Activated naive CD8-positive, alpha-beta T cell (primary cell): ENCODE measurements around the gene EFHD1.
"Not testable (repeated sequence)": the region's sequence is repeated elsewhere in the genome, so short reads cannot be mapped to it uniquely, and the experiment has no call there.

Source experiments
- H3K27ac Mint-ChIP-seq: one replicate; pipeline ENCODE4 v1.8.0; 2021; ENCODE audit warnings: mixed read lengths
- H3K27me3 Mint-ChIP-seq: one replicate; pipeline ENCODE4 v1.8.0; 2021; ENCODE audit warnings: mixed read lengths
- H3K36me3 Mint-ChIP-seq: one replicate; pipeline ENCODE4 v1.8.0; 2021; ENCODE audit warnings: mixed read lengths
- H3K4me1 Mint-ChIP-seq: one replicate; pipeline ENCODE4 v1.8.0; 2021; ENCODE audit warnings: low read depth, mixed read lengths
- H3K4me3 Mint-ChIP-seq: one replicate; pipeline ENCODE4 v1.8.0; 2021; ENCODE audit warnings: mild to moderate bottlenecking, mixed read lengths
- H3K9me3 Mint-ChIP-seq: one replicate; pipeline ENCODE4 v1.8.0; 2021; ENCODE audit warnings: low read depth, mixed read lengths

Gene EFHD1

GRCh38 chr2:232653441-232653840, 20.0 kb downstream of the EFHD1 start:
- H3K36me3 Mint-ChIP-seq = no peaks in the 10 kb centered on the region
- H3K27me3 Mint-ChIP-seq = no peaks in the 10 kb centered on the region
- no peak overlapping the region for H3K27ac Mint-ChIP-seq
- H3K4me3 Mint-ChIP-seq = no peak overlapping the region
- no peaks in the 10 kb centered on the region for H3K4me1 Mint-ChIP-seq
- H3K9me3 Mint-ChIP-seq = no peaks in the 10 kb centered on the region

- Mint-ChIP-seq H3K9me3 (no peaks in the 10 kb centered on the region), H3K27ac (no peak overlapping the region), H3K4me1 (no peaks in the 10 kb centered on the region), H3K36me3 (no peaks in the 10 kb centered on the region), H3K4me3 (no peak overlapping the region), H3K27me3 (no peaks in the 10 kb centered on the region)
Measured at GRCh38 chr2:232655392-232655791, 22.0 kb downstream of the EFHD1 start.

- no peaks in the 10 kb centered on the region for H3K27me3 Mint-ChIP-seq
- H3K27ac Mint-ChIP-seq = no peak overlapping the region
- no peak overlapping the region for H3K4me3 Mint-ChIP-seq
Measured at GRCh38 chr2:232658217-232658785, 24.9 kb downstream of the EFHD1 start.

GRCh38 chr2:232659359-232659758, 26.0 kb downstream of the EFHD1 start:
- no peak overlapping the region for H3K27ac Mint-ChIP-seq
- H3K9me3 Mint-ChIP-seq = no peaks in the 10 kb centered on the region
- H3K27me3 Mint-ChIP-seq = no peaks in the 10 kb centered on the region
- no peak overlapping the region for H3K4me3 Mint-ChIP-seq
- no peaks in the 10 kb centered on the region for H3K36me3 Mint-ChIP-seq
- no peaks in the 10 kb centered on the region for H3K4me1 Mint-ChIP-seq

More at GRCh38 chr2:232658217-232658785, 24.9 kb downstream of the EFHD1 start:
- Mint-ChIP-seq H3K36me3 (no peaks in the 10 kb centered on the region), H3K9me3 (no peaks in the 10 kb centered on the region), H3K4me1 (no peaks in the 10 kb centered on the region)

- no peaks in the 10 kb centered on the region for H3K4me1 Mint-ChIP-seq
- H3K9me3 Mint-ChIP-seq = no peaks in the 10 kb centered on the region
Measured at GRCh38 chr2:232662486-232663260, 29.3 kb downstream of the EFHD1 start.

GRCh38 chr2:232666051-232666805, 32.8 kb downstream of the EFHD1 start:
- peaks cover 2% of the 10 kb centered on the region for H3K27me3 Mint-ChIP-seq
- no peaks in the 10 kb centered on the region for H3K4me1 Mint-ChIP-seq
- H3K27ac Mint-ChIP-seq = no peak overlapping the region
- no peaks in the 10 kb centered on the region for H3K36me3 Mint-ChIP-seq
- no peaks in the 10 kb centered on the region for H3K9me3 Mint-ChIP-seq
- no peak overlapping the region for H3K4me3 Mint-ChIP-seq

More at GRCh38 chr2:232662486-232663260, 29.3 kb downstream of the EFHD1 start:
- no peaks in the 10 kb centered on the region for H3K36me3 Mint-ChIP-seq
- H3K4me3 Mint-ChIP-seq = no peak overlapping the region
- no peak overlapping the region for H3K27ac Mint-ChIP-seq
- no peaks in the 10 kb centered on the region for H3K27me3 Mint-ChIP-seq

- no peaks in the 10 kb centered on the region for H3K9me3 Mint-ChIP-seq
- no peaks in the 10 kb centered on the region for H3K4me1 Mint-ChIP-seq
- H3K4me3 Mint-ChIP-seq = no peak overlapping the region
- H3K27me3 Mint-ChIP-seq = peaks cover 2% of the 10 kb centered on the region
- H3K36me3 Mint-ChIP-seq = no peaks in the 10 kb centered on the region
- H3K27ac Mint-ChIP-seq = no peak overlapping the region
Measured at GRCh38 chr2:232667989-232668583, 34.7 kb downstream of the EFHD1 start.

GRCh38 chr2:232668805-232669444, 35.5 kb downstream of the EFHD1 start:
- Mint-ChIP-seq H3K9me3 (no peaks in the 10 kb centered on the region), H3K4me1 (no peaks in the 10 kb centered on the region), H3K36me3 (no peaks in the 10 kb centered on the region), H3K27ac (no peak overlapping the region), H3K4me3 (no peak overlapping the region), H3K27me3 (peaks cover 2% of the 10 kb centered on the region)

GRCh38 chr2:232672588-232672987, 39.2 kb downstream of the EFHD1 start:
- H3K4me3 Mint-ChIP-seq = no peak overlapping the region
- H3K36me3 Mint-ChIP-seq = no peaks in the 10 kb centered on the region
- H3K27me3 Mint-ChIP-seq = peaks cover 2% of the 10 kb centered on the region
- H3K9me3 Mint-ChIP-seq = no peaks in the 10 kb centered on the region
- no peaks in the 10 kb centered on the region for H3K4me1 Mint-ChIP-seq
- no peak overlapping the region for H3K27ac Mint-ChIP-seq

GRCh38 chr2:232674491-232674890, 41.1 kb downstream of the EFHD1 start:
- Mint-ChIP-seq H3K9me3 (no peaks in the 10 kb centered on the region), H3K4me3 (no peak overlapping the region), H3K27ac (no peak overlapping the region), H3K27me3 (peaks cover 3% of the 10 kb centered on the region), H3K36me3 (no peaks in the 10 kb centered on the region), H3K4me1 (no peaks in the 10 kb centered on the region)

GRCh38 chr2:232675381-232675780, 42.0 kb downstream of the EFHD1 start:
- no peaks in the 10 kb centered on the region for H3K36me3 Mint-ChIP-seq
- H3K4me3 Mint-ChIP-seq = no peak overlapping the region
- H3K27ac Mint-ChIP-seq = no peak overlapping the region
- H3K4me1 Mint-ChIP-seq = no peaks in the 10 kb centered on the region
- peaks cover 3% of the 10 kb centered on the region for H3K27me3 Mint-ChIP-seq
- no peaks in the 10 kb centered on the region for H3K9me3 Mint-ChIP-seq

- no peaks in the 10 kb centered on the region for H3K9me3 Mint-ChIP-seq
- no peaks in the 10 kb centered on the region for H3K4me1 Mint-ChIP-seq
- no peak overlapping the region for H3K27ac Mint-ChIP-seq
- H3K36me3 Mint-ChIP-seq = no peaks in the 10 kb centered on the region
- H3K4me3 Mint-ChIP-seq = no peak overlapping the region
- peaks cover 3% of the 10 kb centered on the region for H3K27me3 Mint-ChIP-seq
Measured at GRCh38 chr2:232680006-232680405, 46.6 kb downstream of the EFHD1 start.

- Mint-ChIP-seq H3K4me3 (no peak overlapping the region), H3K4me1 (no peaks in the 10 kb centered on the region), H3K9me3 (no peaks in the 10 kb centered on the region), H3K27ac (no peak overlapping the region), H3K27me3 (peaks cover 3% of the 10 kb centered on the region), H3K36me3 (no peaks in the 10 kb centered on the region)
Measured at GRCh38 chr2:232681527-232681926, 48.1 kb downstream of the EFHD1 start.

- Mint-ChIP-seq H3K36me3 (no peaks in the 10 kb centered on the region), H3K27me3 (peaks cover 3% of the 10 kb centered on the region), H3K4me1 (no peaks in the 10 kb centered on the region), H3K9me3 (no peaks in the 10 kb centered on the region), H3K27ac (no peak overlapping the region), H3K4me3 (no peak overlapping the region)
Measured at GRCh38 chr2:232683368-232683767, 50.0 kb downstream of the EFHD1 start.

GRCh38 chr2:232685391-232685790, 52.0 kb downstream of the EFHD1 start:
- H3K4me1 Mint-ChIP-seq, H3K9me3 Mint-ChIP-seq, H3K36me3 Mint-ChIP-seq, H3K27ac Mint-ChIP-seq, H3K4me3 Mint-ChIP-seq, H3K27me3 Mint-ChIP-seq: not testable (repeated sequence)
